Astrocyte of the cerebellum (primary cell): Measurements from ENCODE around the gene GNGT2.

Experiments used
- DNase-seq: peaks from one replicate; pipeline ENCODE4 v3.0.0-alpha.2; 2011; ENCODE audit warnings: low read depth
- H3K4me3 ChIP-seq: 2 replicates; pipeline ENCODE4 v1.5.1; 2011; ENCODE audit warnings: mild to moderate bottlenecking, low read depth, low read length, moderate library complexity
- CTCF ChIP-seq: IDR thresholded peaks from 2 replicates; pipeline ENCODE4 v1.5.1; 2012; ENCODE audit warnings: low read length, low read depth, moderate library complexity, mild to moderate bottlenecking; ENCODE audit errors: missing control alignments
- in situ Hi-C: cut with HindIII; loops from 2 replicates; pipeline ENCODE4 v1.10.0; 2017; ENCODE audit warnings: low sequenced_read_pairs

Gene GNGT2

GRCh38 chr17:49210158-49211029 lies at the start of gene GNGT2, which contains the start of gene ABI3:
GNGT2 (minus strand) TSS chr17:49210574; CDS start chr17:49207422, 3,152 bp downstream.
ABI3 (plus strand) TSS chr17:49210707; CDS start chr17:49210725, 18 bp downstream.
- no peak within 1 kb of the TSS for H3K4me3 ChIP-seq
- in situ Hi-C loops = no loop called here
- no peak for DNase-seq
- TF ChIP-seq CTCF = no peak

GRCh38 chr17:49259663-49260010 lies 49.3 kb upstream of the GNGT2 start:
- DNase-seq = no peak
- in situ Hi-C loops = no loop called here
- TF ChIP-seq CTCF = no peak
- peak overlapping the region; percentile 33 for H3K4me3 ChIP-seq

GRCh38 chr17:49258394-49258793 lies 48.0 kb upstream of the GNGT2 start:
- H3K4me3 ChIP-seq = no peak overlapping the region
- in situ Hi-C loops = no loop called here
- no peak for TF ChIP-seq CTCF
- DNase-seq = no peak

GRCh38 chr17:49255125-49255524 lies 44.8 kb upstream of the GNGT2 start:
- no peak for DNase-seq
- in situ Hi-C loops = no loop called here
- no peak for TF ChIP-seq CTCF
- H3K4me3 ChIP-seq = no peak overlapping the region

GRCh38 chr17:49254066-49254465 lies 43.7 kb upstream of the GNGT2 start:
- no peak for DNase-seq
- TF ChIP-seq CTCF = no peak
- in situ Hi-C loops = no loop called here
- no peak overlapping the region for H3K4me3 ChIP-seq

- in situ Hi-C loops = no loop called here
- no peak for TF ChIP-seq CTCF
- H3K4me3 ChIP-seq = no peak overlapping the region
- no peak for DNase-seq
Measured at GRCh38 chr17:49252148-49252695, 41.8 kb upstream of the GNGT2 start.
